Measurements from ENCODE around the gene KCNK5. TPM values are rescaled to one million over a fixed set of nuclear protein-coding genes. Genes with fewer than 3 reads are reported as not detected.

Gene KCNK5
- total RNA-seq, 1 donor from 2014 or later, result not detected

- Mint-ChIP-seq H3K4me1 (ENCODE audit: unreplicated experiment) (peaks cover 8% of the 10 kb centered on the region), H3K36me3 (ENCODE audit: unreplicated experiment) (no peaks in the 10 kb centered on the region), H3K4me3 (ENCODE audit: unreplicated experiment) (no peak overlapping the region), H3K9me3 (ENCODE audit: unreplicated experiment) (no peaks in the 10 kb centered on the region), H3K27me3 (ENCODE audit: unreplicated experiment) (peaks cover 58% of the 10 kb centered on the region), H3K27ac (ENCODE audit: unreplicated experiment) (no peak overlapping the region)
- no peak for TF ChIP-seq CTCF (IDR thresholded peaks at IDR 0.05)
- DNase-seq (ENCODE audit: extremely low spot score, unreplicated experiment), result no peak
Observed at GRCh38 chr6:39226639-39227329, 2.5 kb downstream of the KCNK5 start.

GRCh38 chr6:39225946-39226437 is 3.3 kb downstream of the KCNK5 start:
- Mint-ChIP-seq H3K27ac (ENCODE audit: unreplicated experiment) (no peak overlapping the region), H3K36me3 (ENCODE audit: unreplicated experiment) (no peaks in the 10 kb centered on the region), H3K27me3 (ENCODE audit: unreplicated experiment) (peaks cover 53% of the 10 kb centered on the region), H3K4me1 (ENCODE audit: unreplicated experiment) (peaks cover 8% of the 10 kb centered on the region), H3K9me3 (ENCODE audit: unreplicated experiment) (no peaks in the 10 kb centered on the region), H3K4me3 (ENCODE audit: unreplicated experiment) (no peak overlapping the region)
- DNase-seq (ENCODE audit: extremely low spot score, unreplicated experiment), result no peak
- no peak for TF ChIP-seq CTCF (IDR thresholded peaks at IDR 0.05)

GRCh38 chr6:39225543-39225942 is 3.7 kb downstream of the KCNK5 start:
- no peak for TF ChIP-seq CTCF (IDR thresholded peaks at IDR 0.05)
- Mint-ChIP-seq H3K4me3 (ENCODE audit: unreplicated experiment) (no peak overlapping the region), H3K27me3 (ENCODE audit: unreplicated experiment) (peaks cover 53% of the 10 kb centered on the region), H3K27ac (ENCODE audit: unreplicated experiment) (no peak overlapping the region), H3K36me3 (ENCODE audit: unreplicated experiment) (no peaks in the 10 kb centered on the region), H3K4me1 (ENCODE audit: unreplicated experiment) (peaks cover 8% of the 10 kb centered on the region), H3K9me3 (ENCODE audit: unreplicated experiment) (no peaks in the 10 kb centered on the region)
- DNase-seq (ENCODE audit: extremely low spot score, unreplicated experiment), result no peak

- DNase-seq (ENCODE audit: extremely low spot score, unreplicated experiment), result no peak
- H3K36me3 Mint-ChIP-seq (ENCODE audit: unreplicated experiment), result no peaks in the 10 kb centered on the region
- no peak overlapping the region for H3K4me3 Mint-ChIP-seq (ENCODE audit: unreplicated experiment)
- peaks cover 5% of the 10 kb centered on the region for H3K4me1 Mint-ChIP-seq (ENCODE audit: unreplicated experiment)
- H3K27me3 Mint-ChIP-seq (ENCODE audit: unreplicated experiment), result peaks cover 44% of the 10 kb centered on the region
- no peaks in the 10 kb centered on the region for H3K9me3 Mint-ChIP-seq (ENCODE audit: unreplicated experiment)
- no peak for TF ChIP-seq CTCF (IDR thresholded peaks at IDR 0.05)
- H3K27ac Mint-ChIP-seq (ENCODE audit: unreplicated experiment), result no peak overlapping the region
Observed at GRCh38 chr6:39224523-39225182, 4.6 kb downstream of the KCNK5 start.

GRCh38 chr6:39224011-39224410 is 5.3 kb downstream of the KCNK5 start:
- Mint-ChIP-seq H3K4me1 (ENCODE audit: unreplicated experiment) (peaks cover 2% of the 10 kb centered on the region), H3K9me3 (ENCODE audit: unreplicated experiment) (no peaks in the 10 kb centered on the region), H3K4me3 (ENCODE audit: unreplicated experiment) (no peak overlapping the region), H3K27me3 (ENCODE audit: unreplicated experiment) (peaks cover 41% of the 10 kb centered on the region), H3K36me3 (ENCODE audit: unreplicated experiment) (no peaks in the 10 kb centered on the region), H3K27ac (ENCODE audit: unreplicated experiment) (no peak overlapping the region)
- TF ChIP-seq CTCF (IDR thresholded peaks at IDR 0.05), result no peak
- no peak for DNase-seq (ENCODE audit: extremely low spot score, unreplicated experiment)

All from osteocyte (in vitro differentiated cells).